Mononuclear cell (primary cell): ENCODE results near the gene OSBP2. TPM values are rescaled to one million over a fixed set of nuclear protein-coding genes. Genes with fewer than 3 reads are reported as not detected.

Experiments
- H3K27me3 ChIP-seq: 2 replicates; pipeline ENCODE4 v1.6.0; 2011; ENCODE audit warnings: low read length, control low read depth; ENCODE audit not compliant: insufficient read depth
- H3K4me1 ChIP-seq: 2 replicates; pipeline ENCODE4 v1.5.1; 2011; ENCODE audit warnings: mild to moderate bottlenecking, low read length, control low read depth; ENCODE audit not compliant: insufficient read depth
- H3K4me3 ChIP-seq: 2 replicates; pipeline ENCODE4 v1.5.1; 2011; ENCODE audit warnings: mild to moderate bottlenecking, low read length, moderate library complexity
- H3K9me3 ChIP-seq: 2 replicates; pipeline ENCODE4 v1.5.1; 2011; ENCODE audit warnings: low read depth, mild to moderate bottlenecking, control low read depth, low read length
- total RNA-seq: library from RNA; depleted of rRNA; stranded (reverse); fragments of >200 nt; gene quantifications from one replicate; pipeline ENCODE4 v1.2.3, GENCODE V29; 2012

OSBP2 gene
- total RNA-seq, 1 donor: 3.1 TPM

DNA sequence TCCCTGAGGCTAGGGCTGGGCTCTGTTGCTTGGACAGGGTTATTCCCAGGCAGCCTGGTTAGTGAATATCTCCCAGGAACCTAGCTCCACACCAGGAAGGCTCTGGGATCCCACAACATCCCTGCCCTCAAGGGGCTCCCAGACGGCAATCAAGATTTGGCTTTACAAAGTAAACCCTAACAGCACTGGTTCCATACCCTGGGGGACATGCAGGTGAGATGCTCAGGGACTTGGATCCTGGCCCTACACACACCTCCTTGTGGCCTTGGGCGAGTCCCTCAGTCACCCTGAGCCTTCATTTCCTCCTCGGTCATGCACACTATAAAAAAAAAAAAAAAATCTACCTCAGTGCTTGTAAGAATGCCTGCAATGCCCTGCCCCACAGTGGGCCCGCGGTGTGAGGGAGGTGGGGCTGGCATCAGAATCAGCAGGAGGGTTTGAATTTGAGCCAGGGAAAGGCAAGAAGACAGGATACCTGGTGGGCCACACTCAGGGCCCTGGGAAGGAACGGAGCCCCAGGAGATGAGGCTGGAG is 187.6 kb downstream of the OSBP2 start:
- Histone ChIP-seq H3K4me1 (no peaks in the 10 kb centered on the region), H3K27me3 (no peaks in the 10 kb centered on the region), H3K4me3 (no peak overlapping the region), H3K9me3 (no peaks in the 10 kb centered on the region)

GRCh38 chr22:30882974-30883533 is 188.4 kb downstream of the OSBP2 start:
- Histone ChIP-seq H3K27me3 (no peaks in the 10 kb centered on the region), H3K9me3 (no peaks in the 10 kb centered on the region), H3K4me1 (no peaks in the 10 kb centered on the region), H3K4me3 (no peak overlapping the region)

- Histone ChIP-seq H3K4me3 (no peak overlapping the region), H3K9me3 (no peaks in the 10 kb centered on the region), H3K4me1 (no peaks in the 10 kb centered on the region), H3K27me3 (no peaks in the 10 kb centered on the region)
These were observed 189.0 kb downstream of the OSBP2 start for GRCh38 chr22:30883586-30884145.

DNA sequence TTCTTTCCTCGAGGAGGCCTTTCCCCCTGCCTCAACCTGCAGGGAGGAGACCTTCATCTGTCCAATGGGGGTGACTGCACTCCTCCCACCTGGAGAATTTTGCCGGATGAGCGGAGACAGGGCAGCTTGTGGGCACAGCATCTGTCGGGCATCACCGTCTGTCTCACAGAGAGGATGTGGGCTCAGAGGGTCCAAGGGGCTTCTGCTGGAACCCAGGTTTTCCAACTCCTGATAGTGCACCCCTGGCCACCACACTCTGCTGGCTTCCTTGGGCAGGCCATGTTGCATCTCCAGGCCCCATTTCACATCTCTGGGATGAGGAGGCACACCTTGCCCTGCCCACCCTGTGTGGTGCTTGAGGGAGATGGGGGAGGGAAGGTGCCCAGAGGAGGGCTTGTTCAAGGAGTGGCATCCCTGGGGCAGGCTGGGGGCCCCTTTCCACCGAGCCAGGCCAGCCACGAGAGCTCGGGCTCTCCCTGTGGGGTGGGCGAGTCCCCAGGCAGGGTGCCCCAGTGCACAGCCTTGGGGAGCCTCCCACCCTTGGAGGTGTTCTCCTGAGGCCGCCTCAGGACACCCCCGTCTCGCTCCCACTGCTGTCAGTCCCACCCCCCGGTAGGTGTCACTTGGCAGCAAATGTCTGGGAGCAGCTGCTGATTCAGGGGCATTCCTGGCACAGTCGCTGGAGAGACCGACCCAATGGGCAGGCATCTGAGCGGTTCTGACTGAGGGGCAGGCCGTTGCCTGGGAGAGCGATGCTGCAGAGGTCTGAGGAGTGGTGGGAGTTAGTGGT is 189.7 kb downstream of the OSBP2 start:
- no peaks in the 10 kb centered on the region for H3K9me3 ChIP-seq
- H3K4me3 ChIP-seq: no peak overlapping the region
- no peaks in the 10 kb centered on the region for H3K27me3 ChIP-seq
- no peaks in the 10 kb centered on the region for H3K4me1 ChIP-seq

- Histone ChIP-seq H3K9me3 (no peaks in the 10 kb centered on the region), H3K27me3 (no peaks in the 10 kb centered on the region), H3K4me1 (no peaks in the 10 kb centered on the region), H3K4me3 (no peak overlapping the region)
These were observed 190.3 kb downstream of the OSBP2 start for GRCh38 chr22:30885001-30885366.

DNA sequence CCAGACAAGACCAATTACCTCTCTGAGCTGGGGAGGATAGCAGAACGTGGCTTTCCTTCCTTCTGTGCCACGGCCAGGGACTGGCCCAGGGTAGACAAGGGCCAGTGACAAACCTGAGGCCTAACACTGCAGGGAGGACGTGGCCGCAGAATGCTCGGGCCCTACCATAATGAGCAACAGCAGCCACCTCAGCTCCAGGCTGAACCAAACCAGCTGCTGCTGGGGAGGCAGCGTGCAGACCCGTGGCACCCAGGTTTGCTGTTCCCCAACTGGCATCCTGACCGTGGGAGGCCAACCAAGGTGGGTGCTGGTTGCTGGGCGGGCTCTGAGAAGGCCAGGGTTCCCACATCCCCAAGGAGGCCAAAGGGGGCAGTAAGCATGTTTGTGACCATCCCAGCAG is 190.9 kb downstream of the OSBP2 start:
- Histone ChIP-seq H3K4me3 (no peak overlapping the region), H3K4me1 (no peaks in the 10 kb centered on the region), H3K9me3 (no peaks in the 10 kb centered on the region), H3K27me3 (no peaks in the 10 kb centered on the region)

GRCh38 chr22:30887453-30887852 is 192.8 kb downstream of the OSBP2 start:
- Histone ChIP-seq H3K9me3 (no peaks in the 10 kb centered on the region), H3K4me3 (no peak overlapping the region), H3K27me3 (no peaks in the 10 kb centered on the region), H3K4me1 (no peaks in the 10 kb centered on the region)

- Histone ChIP-seq H3K9me3 (no peaks in the 10 kb centered on the region), H3K27me3 (no peaks in the 10 kb centered on the region), H3K4me3 (no peak overlapping the region), H3K4me1 (no peaks in the 10 kb centered on the region)
These were observed 193.2 kb downstream of the OSBP2 start for GRCh38 chr22:30887861-30888260.

- Histone ChIP-seq H3K27me3 (no peaks in the 10 kb centered on the region), H3K4me1 (no peaks in the 10 kb centered on the region), H3K9me3 (no peaks in the 10 kb centered on the region), H3K4me3 (no peak overlapping the region)
These were observed 194.8 kb downstream of the OSBP2 start for GRCh38 chr22:30889268-30889995.

DNA sequence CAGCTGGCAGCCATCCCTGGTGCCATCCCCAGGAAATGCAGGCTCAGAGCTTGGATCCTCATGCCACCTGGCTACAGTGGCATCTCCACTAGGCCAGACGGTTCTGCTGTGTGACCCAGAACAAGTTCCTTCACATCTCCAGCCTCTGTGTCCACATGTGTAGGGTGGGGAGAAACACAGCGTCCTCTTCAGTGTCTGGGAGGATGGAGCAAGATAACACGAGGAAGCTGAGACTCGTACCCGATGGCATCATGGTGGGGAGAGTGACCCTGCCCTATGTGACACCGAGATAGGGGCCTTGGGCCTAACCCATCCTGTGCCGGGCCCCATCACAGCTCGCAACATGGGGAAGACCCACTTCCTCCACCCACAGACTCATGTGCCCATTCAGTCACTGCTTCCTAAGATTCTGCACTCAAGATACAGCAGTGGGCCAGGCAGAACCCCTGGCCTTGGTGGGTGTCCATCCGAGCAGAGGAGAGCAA is 195.4 kb downstream of the OSBP2 start:
- H3K9me3 ChIP-seq: no peaks in the 10 kb centered on the region
- H3K4me1 ChIP-seq: no peaks in the 10 kb centered on the region
- no peak overlapping the region for H3K4me3 ChIP-seq
- H3K27me3 ChIP-seq: no peaks in the 10 kb centered on the region

DNA sequence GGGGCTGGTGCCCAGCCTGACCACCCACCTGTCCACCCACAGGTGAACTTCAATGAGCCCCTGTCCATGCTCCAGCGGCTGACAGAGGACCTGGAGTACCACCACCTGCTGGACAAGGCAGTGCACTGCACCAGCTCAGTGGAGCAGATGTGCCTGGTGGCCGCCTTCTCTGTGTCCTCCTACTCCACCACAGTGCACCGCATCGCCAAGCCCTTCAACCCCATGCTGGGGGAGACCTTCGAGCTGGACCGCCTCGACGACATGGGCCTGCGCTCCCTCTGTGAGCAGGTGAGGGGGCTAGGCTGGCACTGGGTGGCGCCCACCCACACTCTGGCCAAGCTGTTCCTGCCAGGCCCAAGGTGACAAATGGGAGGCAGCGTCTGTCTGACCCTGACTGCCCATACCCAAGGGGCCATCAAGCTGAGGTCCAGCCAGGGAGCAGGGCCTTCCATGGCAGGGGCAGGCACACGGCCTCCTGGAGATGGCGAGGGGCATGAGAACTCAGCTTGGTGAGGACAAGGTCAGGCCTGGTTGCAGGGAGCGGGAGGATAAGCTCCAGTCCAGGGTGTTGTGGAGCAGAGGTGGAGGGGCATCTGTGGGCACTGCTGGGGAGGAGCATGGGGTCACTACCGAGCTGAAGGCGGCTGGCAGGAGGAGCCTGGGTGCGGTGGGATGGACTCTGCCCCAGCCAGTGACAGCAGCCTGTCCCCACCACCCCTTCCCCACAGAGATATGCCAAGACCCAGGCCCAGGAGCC is 196.2 kb downstream of the OSBP2 start:
- Histone ChIP-seq H3K4me3 (no peak overlapping the region), H3K4me1 (no peaks in the 10 kb centered on the region), H3K27me3 (no peaks in the 10 kb centered on the region), H3K9me3 (no peaks in the 10 kb centered on the region)

DNA sequence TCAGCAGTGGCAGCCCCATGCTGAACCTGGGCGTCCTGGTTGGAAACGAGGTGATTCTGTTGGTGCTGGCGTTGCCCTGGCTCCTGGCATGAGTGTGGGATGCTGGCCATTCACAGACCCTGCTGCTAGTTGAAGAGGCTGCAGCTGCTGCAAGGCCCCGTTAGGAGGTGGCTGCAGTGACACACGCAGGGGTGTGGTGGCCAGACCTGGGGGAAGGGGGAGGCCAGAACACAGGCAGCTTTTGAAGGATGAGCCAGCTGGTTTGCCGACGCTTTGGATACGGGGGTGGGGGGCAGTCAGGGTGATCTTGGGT is 196.7 kb downstream of the OSBP2 start:
- Histone ChIP-seq H3K9me3 (no peaks in the 10 kb centered on the region), H3K27me3 (no peaks in the 10 kb centered on the region), H3K4me1 (no peaks in the 10 kb centered on the region), H3K4me3 (no peak overlapping the region)

DNA sequence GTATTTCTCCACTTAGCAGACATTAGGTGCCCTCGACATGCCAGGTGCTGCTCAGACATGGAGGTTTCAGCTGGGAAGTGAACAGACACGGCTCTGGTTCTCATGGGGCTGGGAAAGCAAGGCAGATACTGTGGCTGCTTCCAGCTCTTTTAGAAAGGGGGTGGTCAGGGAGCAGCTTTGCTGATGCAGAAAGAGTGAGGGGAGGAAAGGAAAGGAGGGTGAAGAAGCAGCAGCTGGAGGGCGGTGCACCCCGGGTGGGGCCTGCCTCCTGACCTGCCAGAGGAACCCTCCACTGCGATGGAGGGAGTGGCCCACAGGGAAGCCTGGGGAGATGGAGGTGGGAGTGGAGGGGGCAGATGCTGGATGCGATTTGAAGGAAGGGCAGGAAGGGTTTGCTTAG is 197.1 kb downstream of the OSBP2 start:
- no peaks in the 10 kb centered on the region for H3K27me3 ChIP-seq
- H3K4me1 ChIP-seq: no peaks in the 10 kb centered on the region
- H3K4me3 ChIP-seq: no peak overlapping the region
- no peaks in the 10 kb centered on the region for H3K9me3 ChIP-seq

GRCh38 chr22:30892286-30892685 is 197.6 kb downstream of the OSBP2 start:
- Histone ChIP-seq H3K4me1 (no peaks in the 10 kb centered on the region), H3K4me3 (no peak overlapping the region), H3K9me3 (no peaks in the 10 kb centered on the region), H3K27me3 (no peaks in the 10 kb centered on the region)
